Measurements from ENCODE around the gene CEP76.
"Not testable (repeated sequence)": the region's sequence is repeated elsewhere in the genome, so short reads cannot be mapped to it uniquely, and the experiment has no call there.

CEP76 gene

DNA sequence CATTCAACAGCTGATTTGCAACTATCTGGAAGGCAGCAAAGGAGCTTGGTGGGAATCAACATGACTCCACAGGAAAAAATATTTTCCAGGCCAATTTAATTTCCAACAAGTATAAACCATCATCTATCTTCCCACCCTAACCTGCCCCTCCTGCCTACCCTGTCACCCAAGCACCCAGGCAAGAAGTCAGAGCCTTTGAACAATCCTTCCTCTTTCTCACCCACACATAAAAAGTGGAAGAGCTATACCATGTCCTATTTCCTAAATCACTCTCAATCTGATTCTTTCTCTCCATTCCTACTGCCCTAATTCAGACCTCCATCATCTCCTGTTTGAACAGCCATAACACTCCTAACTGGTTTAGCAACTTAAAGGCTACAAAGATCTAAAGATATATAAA is 57.3 kb downstream of the CEP76 start:
- DNase-seq (ENCODE audit: low read depth in 2 of 2) = no peak

DNA sequence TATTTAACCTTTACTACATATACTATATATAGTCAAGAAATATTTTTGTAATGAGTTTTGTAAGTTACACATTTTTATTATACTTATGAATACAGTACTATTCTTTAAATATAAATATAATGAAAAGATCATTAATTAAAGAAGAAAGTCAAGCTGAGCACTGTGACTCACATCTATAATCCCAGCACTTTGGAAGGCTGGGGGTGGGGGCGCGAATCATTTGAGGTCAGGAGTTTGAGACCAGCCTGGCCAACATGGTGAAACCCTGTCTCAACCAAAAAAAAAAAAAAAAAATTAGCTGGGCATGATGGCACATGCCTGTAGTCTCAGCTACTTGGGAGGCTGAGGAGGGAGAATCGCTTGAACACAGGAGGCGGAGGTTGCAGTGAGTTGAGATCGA is 58.8 kb downstream of the CEP76 start:
- not testable (repeated sequence) for DNase-seq (ENCODE audit: low read depth in 2 of 2)

DNA sequence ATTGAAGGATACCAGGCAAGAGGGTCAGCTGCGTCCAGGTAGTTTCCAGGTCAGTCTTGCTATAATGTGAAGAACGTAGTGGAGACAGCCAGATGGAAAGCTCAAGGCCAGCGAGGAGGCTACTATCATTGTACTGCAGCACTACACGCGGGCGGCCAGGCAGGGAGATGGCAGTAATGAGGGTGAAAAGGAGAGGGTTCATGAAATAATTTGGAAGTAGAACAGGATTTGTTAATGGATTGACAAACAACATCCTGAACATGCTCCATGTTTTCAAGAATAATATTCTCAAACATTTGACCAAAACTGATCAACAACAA is 61.7 kb downstream of the CEP76 start:
- DNase-seq (ENCODE audit: low read depth in 2 of 2) = no peak

DNA sequence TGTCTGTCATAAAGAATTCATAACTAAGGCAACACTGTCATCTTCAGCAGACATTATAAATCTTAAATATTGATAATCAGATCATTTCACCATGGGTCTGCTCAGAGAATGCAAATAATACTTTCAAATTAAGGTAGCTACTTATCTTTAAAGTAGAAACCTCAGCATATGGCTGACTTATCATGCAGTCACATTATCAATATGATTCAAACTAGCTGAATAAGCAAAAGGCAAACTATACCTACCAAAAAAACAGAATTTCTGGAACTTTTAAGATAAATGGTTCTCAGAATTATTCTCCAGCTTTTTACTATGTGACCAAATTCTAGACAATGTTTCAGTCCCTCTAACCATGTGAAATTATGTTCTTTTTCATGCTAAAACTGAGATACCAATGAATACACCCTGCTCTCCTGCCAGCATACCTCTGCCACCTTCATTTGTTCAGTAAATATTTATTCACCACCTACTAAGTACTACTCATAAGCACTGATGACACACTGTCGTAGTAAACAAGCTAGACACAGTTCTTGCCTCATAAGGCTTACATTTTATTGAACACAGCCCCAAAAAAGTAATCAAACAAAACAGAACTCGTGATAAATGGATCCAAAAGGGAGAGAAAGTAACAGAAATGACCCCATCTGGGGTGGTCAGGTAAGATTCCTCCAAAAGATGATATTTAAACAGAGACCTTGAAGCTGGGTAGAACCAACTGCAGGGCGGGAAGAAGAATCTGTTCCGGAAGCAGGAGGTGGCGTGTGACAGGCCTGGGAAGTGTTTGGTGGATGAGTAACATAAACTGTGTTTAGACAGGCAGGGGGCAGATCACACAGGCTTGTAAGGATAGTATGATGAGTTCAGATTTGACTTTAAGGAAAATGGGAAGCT is 62.3 kb downstream of the CEP76 start:
- no peak for DNase-seq (ENCODE audit: low read depth in 2 of 2)

DNA sequence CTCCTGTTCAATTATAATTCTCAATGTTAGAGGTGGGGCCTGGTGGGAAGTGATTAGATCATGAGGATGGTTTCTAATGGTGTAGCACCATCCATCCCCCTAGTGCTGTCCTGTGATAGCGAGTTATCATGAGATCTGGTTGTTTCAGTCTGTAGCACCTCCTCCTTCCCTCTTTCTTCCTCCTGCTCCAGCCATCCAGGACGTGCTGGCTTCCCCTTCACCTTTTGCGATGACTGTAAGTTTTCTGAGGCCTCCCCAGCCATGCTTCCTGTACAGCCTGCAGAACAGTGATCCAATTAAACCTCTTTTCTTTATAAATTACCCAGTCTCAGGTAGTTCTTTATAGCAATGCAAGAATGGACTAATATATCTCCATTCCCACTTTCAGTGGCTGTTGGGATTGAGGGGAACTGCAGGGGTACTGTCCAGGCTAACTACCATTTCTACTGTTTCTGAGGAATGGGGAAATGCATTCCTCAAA is 63.8 kb downstream of the CEP76 start:
- no peak for DNase-seq (ENCODE audit: low read depth in 2 of 2)

DNA sequence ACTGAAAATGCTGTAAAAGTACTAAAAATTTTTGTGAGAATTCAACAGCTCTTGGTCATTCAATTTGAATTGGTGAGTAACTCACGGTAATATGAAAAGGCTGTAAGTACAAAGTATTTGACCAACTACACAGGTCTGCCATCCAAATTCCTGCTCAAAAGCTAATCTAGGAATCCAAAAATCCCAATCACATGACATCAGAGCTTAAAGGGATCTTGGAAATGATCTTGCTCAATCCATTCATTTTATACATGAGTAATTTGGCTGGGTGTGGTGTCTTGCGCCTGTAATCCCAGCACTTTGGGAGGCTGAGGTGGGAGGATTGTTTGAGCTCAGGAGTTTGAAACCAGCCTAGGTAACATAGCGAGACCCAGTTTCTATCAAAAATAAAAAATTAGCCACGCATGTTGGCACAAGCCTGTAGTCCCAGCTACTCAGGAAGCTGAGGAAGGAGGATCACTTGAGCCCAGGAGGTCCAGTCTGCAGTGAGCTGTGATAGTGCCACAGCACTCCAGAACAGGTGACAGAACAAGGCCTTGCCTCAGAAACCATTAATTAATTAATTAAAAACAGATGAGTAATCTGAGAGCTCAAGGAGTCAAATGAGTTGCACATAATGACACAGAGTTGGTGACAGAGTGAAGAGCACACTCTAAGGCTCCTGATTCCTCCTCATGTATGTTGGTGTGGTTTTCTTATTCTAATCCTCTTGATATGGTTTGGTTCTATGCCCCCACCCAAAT is 64.5 kb downstream of the CEP76 start:
- no peak for DNase-seq (ENCODE audit: low read depth in 2 of 2)

DNA sequence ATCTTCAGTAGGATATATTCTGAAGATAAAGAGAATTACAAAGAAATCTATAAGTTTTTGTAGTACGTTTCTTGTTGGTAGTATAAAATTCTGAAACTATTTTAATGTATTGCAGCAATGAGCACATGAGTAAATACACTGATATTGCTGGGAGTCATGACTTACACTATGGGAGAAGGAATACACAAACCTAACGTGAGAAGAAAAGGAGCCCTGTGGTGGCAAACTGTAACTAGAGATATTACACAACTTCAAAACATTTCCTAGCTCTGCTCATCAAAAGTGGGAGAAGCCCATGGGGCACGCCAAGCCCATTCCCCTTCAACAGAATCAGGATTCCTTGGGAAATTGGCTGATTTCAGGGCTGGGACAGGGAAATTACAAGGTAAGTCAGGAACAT is 65.1 kb downstream of the CEP76 start:
- DNase-seq (ENCODE audit: low read depth in 2 of 2) = no peak

DNA sequence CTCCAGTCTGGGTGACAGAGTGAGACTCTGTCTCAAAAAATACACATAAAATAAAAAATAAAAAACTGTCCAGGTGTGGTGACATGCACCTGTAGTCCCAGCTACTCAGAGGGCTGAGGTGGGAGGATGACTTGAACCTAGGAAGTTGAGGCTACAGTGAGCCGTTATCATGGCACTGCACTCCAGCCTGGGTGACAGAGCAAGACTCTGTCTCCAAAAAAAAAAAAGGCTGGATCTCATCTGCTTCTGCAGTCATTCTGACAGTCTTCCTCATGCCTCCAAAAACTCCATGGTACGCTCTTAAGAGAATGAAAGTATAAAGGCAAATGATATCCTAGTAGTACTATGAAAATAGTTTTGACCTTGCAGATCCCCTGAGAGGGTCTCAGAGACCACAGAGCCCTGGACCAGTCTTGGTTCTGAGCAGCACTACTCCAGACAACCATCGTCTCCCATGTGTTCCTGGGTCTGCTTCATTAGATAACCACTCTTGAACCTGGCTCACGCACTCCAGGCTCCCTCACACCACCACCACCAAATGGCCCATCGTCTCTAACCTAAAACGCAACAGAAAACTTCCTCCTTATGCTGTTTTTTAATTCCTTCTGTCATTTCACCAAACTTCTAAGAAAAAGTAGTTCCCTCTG is 70.6 kb downstream of the CEP76 start:
- DNase-seq (ENCODE audit: low read depth in 2 of 2) = no peak

DNA sequence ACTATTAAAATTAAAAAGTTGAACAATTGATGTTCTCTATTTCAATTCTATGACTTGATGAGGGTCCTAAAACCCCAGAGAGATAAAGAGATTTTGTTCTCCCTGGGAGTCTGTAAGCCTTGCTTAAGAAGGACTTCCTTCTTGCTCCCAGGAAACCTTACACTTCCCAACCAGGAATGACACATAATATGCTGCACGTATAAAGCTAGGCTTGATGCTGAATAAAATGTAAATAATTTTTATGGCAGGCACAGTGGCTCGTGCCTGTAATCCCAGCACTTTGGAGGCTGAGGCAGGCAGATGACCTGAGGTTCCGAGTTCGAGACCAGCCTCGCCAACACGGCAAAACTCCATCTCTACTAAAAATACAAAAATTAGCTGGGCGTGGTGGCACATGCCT is 72.4 kb downstream of the CEP76 start:
- no peak for DNase-seq (ENCODE audit: low read depth in 2 of 2)

DNA sequence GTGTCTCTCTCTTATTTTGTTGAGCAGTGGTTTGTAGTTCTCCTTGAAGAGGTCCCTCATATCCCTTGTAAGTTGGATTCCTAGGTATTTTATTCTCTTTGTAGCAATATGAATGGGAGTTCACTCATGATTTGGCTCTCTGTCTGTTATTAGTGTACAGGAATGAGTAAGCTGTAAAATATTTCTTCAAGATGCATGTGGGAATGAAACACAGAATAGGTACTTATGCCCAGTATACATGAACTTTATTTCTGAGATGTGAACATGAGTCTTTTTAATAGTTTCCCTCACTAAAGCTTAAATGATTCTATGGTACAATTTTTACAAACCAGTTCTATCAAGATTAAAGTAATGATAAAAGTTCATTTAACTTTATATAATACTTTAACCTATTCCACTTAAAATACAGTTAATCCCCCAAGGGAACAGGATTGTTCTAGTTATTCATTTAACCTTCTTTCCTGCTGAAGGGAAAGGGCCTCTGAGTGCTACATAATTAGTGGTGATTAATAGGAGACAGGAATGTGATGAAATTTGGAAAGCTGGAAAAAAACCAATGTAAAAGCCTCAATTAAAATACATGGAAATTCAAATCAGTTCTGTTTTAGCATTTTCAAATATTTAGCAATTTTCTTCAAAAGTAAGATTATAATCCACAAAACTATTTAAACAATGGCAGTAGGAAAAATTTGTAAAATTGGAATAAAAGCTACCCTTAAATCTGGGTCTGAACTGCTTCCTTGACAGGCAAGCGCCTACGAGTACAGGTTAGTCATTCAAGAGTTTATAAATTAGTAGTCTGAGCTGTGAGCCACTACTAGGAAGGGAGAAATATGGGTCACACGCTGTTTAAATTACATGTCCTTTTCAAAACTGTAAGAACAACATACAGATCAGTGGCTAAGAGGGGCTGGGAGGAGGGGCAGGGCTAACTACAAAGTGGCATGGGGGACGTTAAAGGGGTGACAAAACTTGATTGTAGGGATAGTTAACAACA is 73.5 kb downstream of the CEP76 start:
- no peak for DNase-seq (ENCODE audit: low read depth in 2 of 2)

DNA sequence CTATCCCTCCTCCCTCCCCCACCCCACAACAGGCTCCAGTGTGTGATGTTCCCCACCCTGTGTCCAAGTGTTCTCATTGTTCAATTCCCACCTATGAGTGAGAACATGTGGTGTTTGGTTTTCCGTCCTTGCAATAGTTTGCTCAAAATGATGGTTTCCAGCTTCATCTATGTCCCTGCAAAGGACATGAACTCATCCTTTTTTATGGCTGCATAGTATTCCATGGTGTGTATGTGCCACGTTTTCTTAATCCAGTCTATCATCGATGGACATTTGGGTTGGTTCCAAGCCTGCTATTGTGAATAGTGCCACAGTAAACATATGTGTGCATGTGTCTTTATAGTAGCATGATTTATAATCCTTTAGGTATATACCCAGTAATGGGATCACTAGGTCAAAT is 75.3 kb downstream of the CEP76 start:
- not testable (repeated sequence) for DNase-seq (ENCODE audit: low read depth in 2 of 2)

DNA sequence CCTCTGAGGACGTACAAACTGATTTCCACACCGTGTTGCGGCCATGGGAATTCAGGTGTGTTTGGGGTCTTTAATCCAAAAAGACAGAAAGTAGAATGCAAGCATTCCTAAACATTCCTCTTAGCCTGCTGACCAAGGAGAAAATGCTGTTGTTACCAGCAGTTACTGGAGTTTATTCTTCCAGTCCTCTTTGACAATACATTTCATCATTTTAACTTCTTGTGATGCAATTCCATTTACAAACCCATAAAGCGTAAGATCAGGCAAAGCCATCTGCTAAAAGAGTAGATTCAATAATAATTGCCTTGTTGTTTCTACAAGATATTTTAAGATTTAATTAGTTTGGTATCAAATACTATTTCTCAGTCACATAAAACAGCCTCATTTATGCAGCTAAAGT is 77.3 kb downstream of the CEP76 start:
- DNase-seq (ENCODE audit: low read depth in 2 of 2) = no peak

All from activated CD8-positive, alpha-beta memory T cell treated with anti-CD3 and anti-CD28 coated beads for 4 hours (primary cell).